Liver (tissue), 9 donors: ENCODE results near the gene P2RX7. TPM values are rescaled to one million over a fixed set of nuclear protein-coding genes. Genes with fewer than 3 reads are reported as not detected.

Experiments used
- DNase-seq: peaks from one replicate; pipeline ENCODE4 v3.0.0-alpha.2; 2017; ENCODE audit warnings: low spot score
- H3K27ac ChIP-seq, 2 donors: one replicate each; pipeline ENCODE4 v1.7.0; 2013; ENCODE audit warnings: inconsistent platforms in 2 of 2, low read length in 2 of 2, control low read depth in 1 of 2, low read depth in 1 of 2, mild to moderate bottlenecking in 1 of 2
- H3K27me3 ChIP-seq, 4 donors: one replicate each; pipeline versions ENCODE4 v1.6.1 to v1.7.0; 2013; ENCODE audit warnings: low read length in 3 of 4, inconsistent platforms in 1 of 4, mild to moderate bottlenecking in 1 of 4, moderate library complexity in 1 of 4; ENCODE audit not compliant: control insufficient read depth in 4 of 4, insufficient read depth in 4 of 4
- H3K36me3 ChIP-seq, 4 donors: one replicate each; pipeline versions ENCODE4 v1.6.1 to v1.7.0; 2013; ENCODE audit warnings: low read length in 3 of 4, mild to moderate bottlenecking in 3 of 4, low read depth in 1 of 4, moderate library complexity in 1 of 4; ENCODE audit not compliant: control insufficient read depth in 4 of 4, insufficient read depth in 3 of 4
- H3K4me1 ChIP-seq, 4 donors: one replicate each; pipeline versions ENCODE4 v1.6.1 to v1.7.0; 2013; ENCODE audit warnings: low read length in 3 of 4, mild to moderate bottlenecking in 3 of 4, moderate library complexity in 1 of 4; ENCODE audit not compliant: control insufficient read depth in 4 of 4, insufficient read depth in 4 of 4
- H3K4me3 ChIP-seq, 3 donors: one replicate each; pipeline versions ENCODE4 v1.6.1 to v1.7.0; 2013; ENCODE audit warnings: low read length in 3 of 3, control low read depth in 1 of 3, low read depth in 1 of 3, mild to moderate bottlenecking in 1 of 3
- H3K9ac ChIP-seq, 2 donors: one replicate each; pipeline ENCODE4 v1.7.0; 2013; ENCODE audit warnings: low read length in 2 of 2, mild to moderate bottlenecking in 2 of 2, moderate library complexity in 2 of 2, control low read depth in 1 of 2, low read depth in 1 of 2
- H3K9me3 ChIP-seq, 4 donors: one replicate each; pipeline versions ENCODE4 v1.6.1 to v1.7.0; 2013; ENCODE audit warnings: low read length in 3 of 4; ENCODE audit not compliant: control insufficient read depth in 4 of 4
- ATF3 ChIP-seq: IDR thresholded peaks from 2 replicates; pipeline ENCODE4 v1.6.1; 2016; ENCODE audit warnings: antibody characterized with exemption
- CTCF ChIP-seq: fragments of 150-350 bp; IDR thresholded peaks from 2 replicates; pipeline ENCODE4 v1.5.1; 2017; ENCODE audit warnings: improper control_type of control experiment, low read depth, low read length; ENCODE audit not compliant: missing input control
- EGR1 ChIP-seq, 2 donors: IDR thresholded peaks; 2 replicates each; pipeline ENCODE4 v1.6.1; 2016 to 2018; ENCODE audit warnings: antibody characterized with exemption in 2 of 2, low read depth in 2 of 2
- FOXA1 ChIP-seq: IDR thresholded peaks from 2 replicates; pipeline ENCODE4 v1.6.1; 2016; ENCODE audit warnings: antibody characterized with exemption
- FOXA2 ChIP-seq: IDR thresholded peaks from 2 replicates; pipeline ENCODE4 v1.6.1; 2016; ENCODE audit warnings: antibody characterized with exemption
- GABPA ChIP-seq, 2 donors: IDR thresholded peaks in 1 of 2; conservative IDR thresholded peaks in 1 of 2; 2 replicates each; pipeline ENCODE4 v1.6.1; 2016; ENCODE audit warnings: antibody characterized with exemption in 2 of 2, mild to moderate bottlenecking in 1 of 2, moderate library complexity in 1 of 2
- HNF4A ChIP-seq, 2 donors: conservative IDR thresholded peaks; 2 replicates each; pipeline ENCODE4 v1.6.1; 2016; ENCODE audit warnings: antibody characterized with exemption in 2 of 2, mild to moderate bottlenecking in 2 of 2
- HNF4G ChIP-seq: IDR thresholded peaks from 2 replicates; pipeline ENCODE4 v1.6.1; 2016; ENCODE audit warnings: antibody characterized with exemption
- JUND ChIP-seq, 2 donors: IDR thresholded peaks; 2 replicates each; pipeline ENCODE4 v1.6.1; 2016; ENCODE audit warnings: antibody characterized with exemption in 2 of 2
- RAD21 ChIP-seq, 2 donors: IDR thresholded peaks; 2 replicates each; pipeline ENCODE4 v1.6.1; 2016; ENCODE audit warnings: antibody characterized with exemption in 2 of 2, mild to moderate bottlenecking in 2 of 2
- REST ChIP-seq: IDR thresholded peaks from 2 replicates; pipeline ENCODE4 v1.6.1; 2016; ENCODE audit warnings: antibody characterized with exemption, mild to moderate bottlenecking
- RXRA ChIP-seq, 2 donors: IDR thresholded peaks; 2 replicates each; pipeline ENCODE4 v1.6.1; 2017 to 2018; ENCODE audit warnings: antibody characterized with exemption in 2 of 2, mild to moderate bottlenecking in 1 of 2
- SP1 ChIP-seq: IDR thresholded peaks from 2 replicates; pipeline ENCODE4 v1.6.1; 2018; ENCODE audit warnings: antibody characterized with exemption, mild to moderate bottlenecking
- TAF1 ChIP-seq: conservative IDR thresholded peaks from 2 replicates; pipeline ENCODE4 v1.6.1; 2016; ENCODE audit warnings: antibody characterized with exemption, mild to moderate bottlenecking
- YY1 ChIP-seq: IDR thresholded peaks from 2 replicates; pipeline ENCODE4 v1.6.1; 2016; ENCODE audit warnings: antibody characterized with exemption, mild to moderate bottlenecking
- WGBS: extraction: QIAGEN DNeasy Blood & Tissue Kit; methylation state at CpG from one replicate; pipeline ENCODE4 v1.1.7; 2013; 5-methylcytosine and 5-hydroxymethylcytosine counted together
- polyA plus RNA-seq, 2 donors: library from polyadenylated mRNA; stranded (reverse) in 1 of 2; unstranded in 1 of 2; fragments of 200-250 nt in 1 of 2; fragments of >200 nt in 1 of 2; fragmentation: Nextera tagmentation in 1 of 2; extraction: Ambion mirVana in 1 of 2; gene quantifications; one replicate each; pipeline versions ENCODE4 v1.2.1 to v1.2.3, GENCODE V29; 2013 to 2015
- total RNA-seq, 2 donors: library from RNA; depleted of rRNA; stranded (reverse); fragments of >200 nt; gene quantifications; one replicate each; pipeline ENCODE4 v1.2.3, GENCODE V29; 2014
- TF ChIP-seq, protein P1 (sequence below): IDR thresholded peaks from 2 replicates; pipeline ENCODE4 v1.6.1; 2016; ENCODE audit warnings: antibody characterized with exemption
- donor health status: healthy.
- donor health status: healthy.
- donor health status: healthy.
- donor health status: healthy.
- donor health status: healthy.

P2RX7 gene
- total and polyA plus RNA-seq, 4 donors: 1.2 to 3.2 (median 2.2) TPM

- peaks cover 0 to 1% (median 0%) of the 10 kb centered on the region in 4 donors for H3K4me1 ChIP-seq
- no peaks in the 10 kb centered on the region for H3K9me3 ChIP-seq
- H3K9ac ChIP-seq: no peak overlapping the region
- no peak for DNase-seq
- TF ChIP-seq EGR1 (IDR thresholded peaks at IDR 0.05; ENCODE audit: low read depth in 2 of 2) (no peak), HNF4A (conservative IDR thresholded peaks at IDR 0.05) (no peak), JUND (IDR thresholded peaks at IDR 0.05) (no peak), RXRA (IDR thresholded peaks at IDR 0.05) (no peak), HNF4G (no peak), ATF3 (no peak), GABPA (IDR thresholded peaks at IDR 0.05 in 1 of 2, conservative IDR thresholded peaks at IDR 0.05 in 1 of 2) (no peak), CTCF (no peak), FOXA1 (no peak), YY1 (no peak), TAF1 (no peak)
- TF ChIP-seq, protein P1, sequence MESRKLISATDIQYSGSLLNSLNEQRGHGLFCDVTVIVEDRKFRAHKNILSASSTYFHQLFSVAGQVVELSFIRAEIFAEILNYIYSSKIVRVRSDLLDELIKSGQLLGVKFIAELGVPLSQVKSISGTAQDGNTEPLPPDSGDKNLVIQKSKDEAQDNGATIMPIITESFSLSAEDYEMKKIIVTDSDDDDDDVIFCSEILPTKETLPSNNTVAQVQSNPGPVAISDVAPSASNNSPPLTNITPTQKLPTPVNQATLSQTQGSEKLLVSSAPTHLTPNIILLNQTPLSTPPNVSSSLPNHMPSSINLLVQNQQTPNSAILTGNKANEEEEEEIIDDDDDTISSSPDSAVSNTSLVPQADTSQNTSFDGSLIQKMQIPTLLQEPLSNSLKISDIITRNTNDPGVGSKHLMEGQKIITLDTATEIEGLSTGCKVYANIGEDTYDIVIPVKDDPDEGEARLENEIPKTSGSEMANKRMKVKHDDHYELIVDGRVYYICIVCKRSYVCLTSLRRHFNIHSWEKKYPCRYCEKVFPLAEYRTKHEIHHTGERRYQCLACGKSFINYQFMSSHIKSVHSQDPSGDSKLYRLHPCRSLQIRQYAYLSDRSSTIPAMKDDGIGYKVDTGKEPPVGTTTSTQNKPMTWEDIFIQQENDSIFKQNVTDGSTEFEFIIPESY: no peak
- H3K27ac ChIP-seq: no peak overlapping the region
- no peaks in the 10 kb centered on the region for H3K27me3 ChIP-seq
- no peaks in the 10 kb centered on the region for H3K36me3 ChIP-seq
- no peak overlapping the region for H3K4me3 ChIP-seq
- 90% methylated on average over 17 of the region's 17 CpGs for WGBS
Measured at GRCh38 chr12:121085506-121086353, 46.9 kb upstream of the P2RX7 start.

DNA sequence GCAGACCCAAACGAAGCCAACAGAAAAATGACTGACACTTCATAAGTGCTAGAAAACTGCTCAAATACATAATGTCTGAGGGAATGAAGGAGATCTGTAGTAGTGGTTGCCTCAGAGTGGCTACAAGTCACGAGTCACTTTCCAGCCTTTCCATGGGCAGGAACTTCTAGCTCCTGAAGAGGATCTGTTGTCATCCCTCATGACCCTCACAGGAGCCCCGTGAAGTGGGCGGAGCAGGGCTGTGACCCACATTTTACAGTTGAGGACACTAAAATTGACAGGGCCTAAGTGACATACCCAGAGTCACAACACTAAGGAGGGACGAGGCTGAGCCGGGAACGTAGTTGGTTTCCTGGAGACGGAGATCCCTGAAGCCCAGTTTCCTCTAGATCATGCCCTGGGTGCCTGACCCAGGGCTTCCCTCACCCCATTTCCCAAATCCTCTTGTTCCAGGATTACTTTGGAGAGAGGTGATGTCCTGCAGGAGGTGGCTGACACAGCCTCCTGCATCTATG is 45.8 kb upstream of the P2RX7 start:
- WGBS: 92% methylated on average over 8 of the region's 8 CpGs
- Histone ChIP-seq H3K4me3 (no peak overlapping the region), H3K36me3 (no peaks in the 10 kb centered on the region), H3K27ac (no peak overlapping the region), H3K27me3 (no peaks in the 10 kb centered on the region), H3K9me3 (no peaks in the 10 kb centered on the region), H3K4me1 (peaks cover 0 to 1% (median 0%) of the 10 kb centered on the region in 4 donors), H3K9ac (no peak overlapping the region)
- no peak for DNase-seq
- no peak for TF ChIP-seq GABPA (IDR thresholded peaks at IDR 0.05 in 1 of 2, conservative IDR thresholded peaks at IDR 0.05 in 1 of 2)
- TF ChIP-seq HNF4G: no peak
- TF ChIP-seq REST: no peak
- no peak for TF ChIP-seq FOXA1
- TF ChIP-seq RAD21 (IDR thresholded peaks at IDR 0.05): no peak
- no peak for TF ChIP-seq RXRA (IDR thresholded peaks at IDR 0.05)
- no peak for TF ChIP-seq SP1
- no peak for TF ChIP-seq FOXA2
